ENCODE results near the gene C5orf63.

GRCh38 chr5:127038550-127038949 lies 34.8 kb downstream of the C5orf63 start:
- TF ChIP-seq CTCF (conservative IDR thresholded peaks at IDR 0.05; ENCODE audit: low read depth, low read length) (no peak), EZH2 (IDR thresholded peaks at IDR 0.05; ENCODE audit: borderline replicate concordance, low read depth, low read length, poor library complexity, severe bottlenecking) (no peak)

Measured in A673 (cell line).